GM12892 (cell line): ENCODE measurements around the gene CFAP206.

Source experiments
- POLR2A ChIP-seq: IDR thresholded peaks from 2 replicates; pipeline ENCODE4 v1.6.1; 2011; ENCODE audit warnings: low read depth, low read length, control low read depth
- TAF1 ChIP-seq: IDR thresholded peaks from 2 replicates; pipeline ENCODE4 v1.6.1; 2011; ENCODE audit warnings: low read depth, mild to moderate bottlenecking, control low read depth, low read length, borderline replicate concordance

DNA sequence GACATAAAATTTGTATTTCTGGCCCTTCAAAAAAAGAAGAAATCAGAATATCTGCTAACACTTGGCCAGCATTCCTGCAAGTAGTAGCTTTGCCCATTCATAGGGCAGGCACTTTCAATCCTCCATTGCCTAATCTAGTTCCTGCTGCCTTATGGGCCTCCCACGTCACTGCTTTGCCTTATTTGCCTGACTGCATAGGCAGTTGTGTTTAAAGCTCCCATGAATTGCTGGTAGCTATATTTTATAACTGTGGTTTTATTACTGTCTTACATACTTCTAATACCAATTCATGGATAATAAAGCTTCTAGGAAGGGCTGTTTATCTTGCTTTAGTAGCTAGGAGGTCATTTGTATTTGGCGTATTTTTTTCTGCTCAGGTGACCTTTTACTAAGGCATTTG lies 57.3 kb downstream of the CFAP206 start:
- TF ChIP-seq TAF1 (no peak), POLR2A (no peak)
